Activated CD8-positive, alpha-beta T cell treated with anti-CD3 and anti-CD28 coated beads for 36 hours (primary cell): ENCODE measurements around the gene SORCS3. TPM values are rescaled to one million over a fixed set of nuclear protein-coding genes. Genes with fewer than 3 reads are reported as not detected.

Experiments used
- ATAC-seq: fragments of 200-7000 bp; cut with Tn5 transposase; one replicate; pipeline ENCODE4 v1.10.0; 2021; ENCODE audit warnings: mild to moderate bottlenecking, moderate library complexity
- CTCF ChIA-PET: fragments of 350-600 bp; sonication (Branson Sonifier 250); formaldehyde crosslinking; loops from one replicate; lab custom pipeline; 2021; ENCODE audit warnings: antibody characterized with exemption; lab: Charles Lee
- POLR2A ChIA-PET: fragments of 350-600 bp; sonication (Branson Sonifier 250); formaldehyde crosslinking; loops from one replicate; lab custom pipeline; 2021; ENCODE audit warnings: antibody characterized with exemption; lab: Charles Lee
- DNase-seq: peaks from one replicate; pipeline ENCODE4 v3.0.0-alpha.2; 2020
- H3K27ac Mint-ChIP-seq: one replicate; pipeline ENCODE4 v1.8.0; 2021; ENCODE audit warnings: mild to moderate bottlenecking, mixed read lengths
- H3K27me3 Mint-ChIP-seq: one replicate; pipeline ENCODE4 v1.8.0; 2021; ENCODE audit warnings: mixed read lengths
- H3K36me3 Mint-ChIP-seq: one replicate; pipeline ENCODE4 v1.8.0; 2021; ENCODE audit warnings: low read depth, mixed read lengths
- H3K4me1 Mint-ChIP-seq: one replicate; pipeline ENCODE4 v1.8.0; 2021; ENCODE audit warnings: low read depth, mixed read lengths
- H3K4me3 Mint-ChIP-seq: one replicate; pipeline ENCODE4 v1.8.0; 2021; ENCODE audit warnings: mild to moderate bottlenecking, moderate library complexity, mixed read lengths
- H3K9me3 Mint-ChIP-seq: one replicate; pipeline ENCODE4 v1.8.0; 2021; ENCODE audit warnings: mixed read lengths
- CTCF ChIP-seq: fragments of 200-600 bp; IDR thresholded peaks from one replicate; pipeline ENCODE4 v1.8.0; 2022; ENCODE audit warnings: antibody characterized with exemption, mild to moderate bottlenecking
- intact Hi-C: fragments of 100-400 bp; cut with micrococcal nuclease; formaldehyde crosslinking; loops from one replicate; pipeline ENCODE4 v1.10.0; 2022
- total RNA-seq, 2 experiments: library from RNA; stranded (reverse); gene quantifications; one replicate each; pipeline ENCODE4 v1.2.3, GENCODE V29; 2021

The SORCS3 gene
- total RNA-seq, 2 experiments from 2014 or later, result not detected

DNA sequence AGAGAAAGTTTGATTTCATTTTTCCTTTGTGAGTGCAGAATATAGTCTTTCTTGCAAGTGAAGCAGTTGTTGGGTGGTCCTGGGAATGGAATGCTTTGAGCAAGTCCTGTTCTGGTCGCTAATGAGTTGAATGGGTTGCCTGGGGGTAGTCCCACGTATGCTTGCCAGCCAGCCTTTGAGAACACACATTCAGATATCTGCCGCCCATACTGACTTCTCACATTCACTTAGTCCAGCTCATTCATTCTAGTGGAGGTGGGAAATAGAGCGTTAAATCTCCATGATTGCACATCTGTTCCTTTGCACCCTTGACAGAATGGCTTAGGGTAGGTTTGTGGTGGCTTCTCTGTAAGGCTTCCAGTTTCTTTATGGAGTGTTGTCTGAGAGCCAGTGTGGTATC lies 256.6 kb downstream of the SORCS3 start:
- ChIA-PET POLR2A (no interaction called here), CTCF (interaction anchor here (0.7 kb wide), 1 partner anchor 397 kb away, joined by 3 read pairs; no protein-coding TSS in a partner anchor)
- no peak for ATAC-seq
- no peaks in the 10 kb centered on the region for H3K9me3 Mint-ChIP-seq
- H3K27me3 Mint-ChIP-seq, result no peaks in the 10 kb centered on the region
- no peak overlapping the region for H3K4me3 Mint-ChIP-seq
- no peak overlapping the region for H3K27ac Mint-ChIP-seq
- no peaks in the 10 kb centered on the region for H3K4me1 Mint-ChIP-seq
- intact Hi-C loops, result no loop called here
- no peaks in the 10 kb centered on the region for H3K36me3 Mint-ChIP-seq
- no peak for DNase-seq
- no peak for TF ChIP-seq CTCF

- TF ChIP-seq CTCF, result no peak
Observed at GRCh38 chr10:104899779-104900178, 258.7 kb downstream of the SORCS3 start.

GRCh38 chr10:104903433-104903832 lies 262.3 kb downstream of the SORCS3 start:
- no peak for ATAC-seq
- CTCF ChIA-PET, result no interaction called here

More at GRCh38 chr10:104899779-104900178, 258.7 kb downstream of the SORCS3 start:
- H3K27ac Mint-ChIP-seq, result no peak overlapping the region
- H3K27me3 Mint-ChIP-seq, result no peaks in the 10 kb centered on the region
- ChIA-PET POLR2A (no interaction called here), CTCF (interaction anchor here (0.9 kb wide), 1 partner anchor 26 kb away, joined by 3 read pairs; no protein-coding TSS in a partner anchor)
- no peak for ATAC-seq
- H3K9me3 Mint-ChIP-seq, result no peaks in the 10 kb centered on the region
- intact Hi-C loops, result no loop called here
- no peaks in the 10 kb centered on the region for H3K36me3 Mint-ChIP-seq
- H3K4me1 Mint-ChIP-seq, result no peaks in the 10 kb centered on the region
- no peak overlapping the region for H3K4me3 Mint-ChIP-seq
- no peak for DNase-seq

DNA sequence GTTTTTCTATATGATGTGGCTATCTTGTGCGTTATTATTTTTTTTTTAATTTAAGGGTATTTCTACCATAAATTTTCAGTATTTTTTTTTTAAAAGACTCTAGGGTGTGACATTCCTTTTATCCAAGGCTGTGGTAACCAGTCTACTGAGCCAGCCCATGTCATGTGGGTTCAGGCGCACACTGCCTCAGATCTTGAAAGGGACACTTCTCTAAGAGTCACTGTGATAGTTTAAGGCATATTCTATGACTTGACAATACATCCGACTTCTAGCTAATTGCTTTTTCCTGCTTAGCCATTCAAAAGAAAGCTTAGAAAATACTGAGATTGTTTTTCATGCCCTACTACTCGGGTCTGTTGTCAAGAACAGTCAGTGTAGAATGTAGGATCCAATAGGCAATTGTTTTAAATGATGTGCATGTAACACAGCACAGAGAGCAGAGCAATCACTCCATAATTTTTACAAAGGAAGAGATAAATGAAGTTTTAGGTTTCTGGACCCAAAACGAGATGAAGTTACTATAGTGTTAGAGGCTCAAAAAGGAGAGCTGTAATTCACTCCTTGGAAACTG lies 263.7 kb downstream of the SORCS3 start:
- CTCF ChIA-PET, result no interaction called here
- intact Hi-C loops, result no loop called here
- Mint-ChIP-seq H3K4me1 (no peaks in the 10 kb centered on the region), H3K36me3 (no peaks in the 10 kb centered on the region), H3K27me3 (no peaks in the 10 kb centered on the region), H3K9me3 (no peaks in the 10 kb centered on the region), H3K27ac (no peak overlapping the region), H3K4me3 (no peak overlapping the region)
- DNase-seq (no peak), ATAC-seq (no peak)
- POLR2A ChIA-PET, result no interaction called here
- no peak for TF ChIP-seq CTCF

More at GRCh38 chr10:104903433-104903832, 262.3 kb downstream of the SORCS3 start:
- H3K27me3 Mint-ChIP-seq, result no peaks in the 10 kb centered on the region
- H3K27ac Mint-ChIP-seq, result no peak overlapping the region
- no peak overlapping the region for H3K4me3 Mint-ChIP-seq
- no peak for DNase-seq
- H3K4me1 Mint-ChIP-seq, result no peaks in the 10 kb centered on the region
- TF ChIP-seq CTCF, result no peak
- H3K36me3 Mint-ChIP-seq, result no peaks in the 10 kb centered on the region
- POLR2A ChIA-PET, result no interaction called here
- no peaks in the 10 kb centered on the region for H3K9me3 Mint-ChIP-seq
- intact Hi-C loops, result no loop called here

- no peaks in the 10 kb centered on the region for H3K9me3 Mint-ChIP-seq
- intact Hi-C loops, result no loop called here
- POLR2A ChIA-PET, result no interaction called here
- no peak for TF ChIP-seq CTCF
- no peak overlapping the region for H3K4me3 Mint-ChIP-seq
- ATAC-seq (no peak), DNase-seq (no peak)
- no peaks in the 10 kb centered on the region for H3K27me3 Mint-ChIP-seq
- H3K36me3 Mint-ChIP-seq, result no peaks in the 10 kb centered on the region
- H3K4me1 Mint-ChIP-seq, result no peaks in the 10 kb centered on the region
- CTCF ChIA-PET, result interaction anchor here (1.3 kb wide), 1 partner anchor 20 kb away, joined by 3 read pairs; no protein-coding TSS in a partner anchor
- H3K27ac Mint-ChIP-seq, result no peak overlapping the region
Observed at GRCh38 chr10:104906112-104906511, 265.0 kb downstream of the SORCS3 start.
